Coronary artery (tissue), 2 donors: ENCODE measurements around the gene IKZF3.

Experiments used
- DNase-seq: peaks from one replicate; pipeline ENCODE4 v3.0.0-alpha.2; 2017; ENCODE audit warnings: low spot score
- H3K27ac ChIP-seq, 2 donors: fragments of 200-600 bp; sonication (generic); one replicate each; pipeline ENCODE4 v1.5.1; 2016 to 2019
- H3K4me3 ChIP-seq: fragments of 200-600 bp; sonication (generic); 2 replicates; pipeline ENCODE4 v1.5.1; 2016; ENCODE audit warnings: mild to moderate bottlenecking, moderate library complexity
- CTCF ChIP-seq: fragments of 200-600 bp; sonication (generic); IDR thresholded peaks from one replicate; pipeline ENCODE4 v1.5.1; 2019; ENCODE audit warnings: antibody characterized with exemption

The IKZF3 gene

GRCh38 chr17:39761861-39762496 is 102.1 kb downstream of the IKZF3 start:
- DNase-seq, result peak; percentile 43
- Histone ChIP-seq H3K27ac (no peak overlapping the region), H3K4me3 (no peak overlapping the region)
- TF ChIP-seq CTCF, result no peak

DNA sequence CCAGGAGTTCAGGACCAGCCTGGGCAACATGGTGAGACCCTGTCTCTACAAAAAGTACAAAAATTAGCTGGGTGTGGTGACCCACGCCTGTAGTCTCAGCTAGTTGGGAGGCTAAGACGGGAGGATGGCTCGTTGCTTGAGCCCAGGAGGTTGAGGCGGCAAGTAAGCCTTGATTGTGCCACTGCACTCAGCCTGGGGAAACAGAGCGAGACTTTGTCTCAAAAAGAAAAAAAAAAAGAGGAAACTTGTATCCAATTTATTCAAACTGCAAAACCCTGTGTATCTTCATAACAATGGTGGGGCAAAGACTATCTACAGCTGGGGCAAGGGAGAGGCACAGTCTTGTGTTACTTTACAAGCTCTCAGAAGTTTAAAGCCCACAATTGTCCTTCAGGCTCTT is 104.9 kb downstream of the IKZF3 start:
- DNase-seq, result peak; percentile 41
- no peak for TF ChIP-seq CTCF
- Histone ChIP-seq H3K4me3 (no peak overlapping the region), H3K27ac (no peak overlapping the region)

GRCh38 chr17:39757931-39758873 is 105.9 kb downstream of the IKZF3 start:
- no peak overlapping the region for H3K27ac ChIP-seq
- no peak for TF ChIP-seq CTCF
- peak; percentile 66 for DNase-seq
- H3K4me3 ChIP-seq, result no peak overlapping the region

DNA sequence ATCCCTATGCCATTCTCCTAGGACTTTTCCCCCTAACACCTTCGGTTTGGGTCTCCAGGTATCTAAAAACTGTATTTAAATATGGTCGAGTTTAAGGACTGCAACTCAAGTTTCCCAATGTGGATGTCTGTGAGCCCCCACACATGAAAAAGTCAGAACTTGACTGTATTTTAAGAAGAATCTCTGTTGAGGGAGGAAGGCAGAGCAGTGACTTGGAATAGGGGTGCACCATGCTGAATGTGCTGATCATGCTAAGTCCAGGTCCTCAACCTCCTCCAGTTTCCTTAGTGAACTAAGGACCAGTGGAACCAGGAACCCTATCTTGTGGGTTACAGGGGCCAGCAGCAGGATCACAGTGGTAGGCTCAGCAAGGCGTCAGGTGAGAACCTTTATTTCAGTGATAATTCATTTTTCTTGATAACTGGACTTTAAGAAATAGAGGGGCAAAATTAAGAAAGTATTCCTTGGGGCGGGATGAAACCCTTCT is 106.9 kb downstream of the IKZF3 start:
- Histone ChIP-seq H3K27ac (no peak overlapping the region), H3K4me3 (no peak overlapping the region)
- TF ChIP-seq CTCF, result no peak
- no peak for DNase-seq

GRCh38 chr17:39756380-39757079 is 107.6 kb downstream of the IKZF3 start:
- H3K4me3 ChIP-seq, result no peak overlapping the region
- TF ChIP-seq CTCF, result no peak
- DNase-seq, result peak; percentile 24
- H3K27ac ChIP-seq, result no peak overlapping the region

- peak overlapping the region in 1 of 2 donors; percentile 99 for H3K27ac ChIP-seq
- no peak for TF ChIP-seq CTCF
- H3K4me3 ChIP-seq, result no peak overlapping the region
- DNase-seq, result peak; percentile 72
Observed at GRCh38 chr17:39755554-39756379, 108.3 kb downstream of the IKZF3 start.
